Mesendoderm (in vitro differentiated cells): ENCODE measurements around the gene MAPT.

Experiments used
- DNase-seq: peaks from one replicate; pipeline ENCODE4 v3.0.0; 2013
- H2AK5ac ChIP-seq: 2 replicates; pipeline ENCODE4 v1.6.1; 2013; ENCODE audit warnings: low read length, inconsistent platforms
- H2BK120ac ChIP-seq: 2 replicates; pipeline ENCODE4 v1.6.1; 2013; ENCODE audit warnings: low read depth, mild to moderate bottlenecking, low read length, moderate library complexity, mixed read lengths
- H2BK15ac ChIP-seq: replicated peaks from 2 replicates; pipeline ENCODE4 v1.6.1; 2013; ENCODE audit warnings: low read depth, mild to moderate bottlenecking, moderate library complexity
- H2BK5ac ChIP-seq: 2 replicates; pipeline ENCODE4 v1.6.1; 2013; ENCODE audit warnings: low read length, inconsistent platforms
- H3K18ac ChIP-seq: 2 replicates; pipeline ENCODE4 v1.6.1; 2013; ENCODE audit warnings: mild to moderate bottlenecking, low read length, mixed read lengths
- H3K23ac ChIP-seq: one replicate; pipeline ENCODE4 v1.6.1; 2013; ENCODE audit warnings: low read length
- H3K27ac ChIP-seq: 2 replicates; pipeline ENCODE4 v1.5.1; 2013; ENCODE audit warnings: low read depth, mild to moderate bottlenecking, inconsistent platforms, low read length, moderate library complexity
- H3K27me3 ChIP-seq: 2 replicates; pipeline ENCODE4 v1.6.1; 2013; ENCODE audit warnings: low read length, control low read depth, mild to moderate bottlenecking, inconsistent platforms; ENCODE audit not compliant: insufficient read depth, poor library complexity
- H3K36me3 ChIP-seq: 2 replicates; pipeline ENCODE4 v1.6.1; 2013; ENCODE audit warnings: low read length, inconsistent platforms; ENCODE audit not compliant: control insufficient read depth, insufficient read depth
- H3K4ac ChIP-seq: one replicate; pipeline ENCODE4 v1.6.1; 2013; ENCODE audit warnings: low read depth, mild to moderate bottlenecking, low read length, moderate library complexity
- H3K4me1 ChIP-seq: 2 replicates; pipeline ENCODE4 v1.6.1; 2013; ENCODE audit warnings: low read depth, low read length, inconsistent platforms; ENCODE audit not compliant: control insufficient read depth
- H3K4me2 ChIP-seq: 2 replicates; pipeline ENCODE4 v1.6.1; 2013; ENCODE audit warnings: low read length
- H3K4me3 ChIP-seq: 2 replicates; pipeline ENCODE4 v1.5.1; 2013; ENCODE audit warnings: mild to moderate bottlenecking, low read length
- H3K56ac ChIP-seq: one replicate; pipeline ENCODE4 v1.6.1; 2013; ENCODE audit warnings: low read length
- H3K79me1 ChIP-seq: 2 replicates; pipeline ENCODE4 v1.6.1; 2013; ENCODE audit warnings: low read length, inconsistent platforms
- H3K79me2 ChIP-seq: 2 replicates; pipeline ENCODE4 v1.6.1; 2013; ENCODE audit warnings: mild to moderate bottlenecking, low read length; ENCODE audit not compliant: control insufficient read depth, insufficient read depth
- H3K9ac ChIP-seq: 2 replicates; pipeline ENCODE4 v1.6.1; 2013; ENCODE audit warnings: low read length, inconsistent platforms
- H4K5ac ChIP-seq: one replicate; pipeline ENCODE4 v1.6.1; 2013; ENCODE audit warnings: low read length
- H4K8ac ChIP-seq: one replicate; pipeline ENCODE4 v1.6.1; 2013; ENCODE audit warnings: low read depth, mild to moderate bottlenecking, control low read depth, low read length, moderate library complexity
- WGBS: extraction: QIAGEN DNeasy Blood & Tissue Kit; methylation state at CpG from one replicate; pipeline ENCODE4 v1.1.7; 2013; ENCODE audit warnings: low lambda C conversion rate, missing lambda C conversion rate; ENCODE audit not compliant: insufficient coverage; ENCODE audit errors: extremely low coverage; 5-methylcytosine and 5-hydroxymethylcytosine counted together

MAPT gene

GRCh38 chr17:46038414-46038813 is 144.1 kb downstream of the MAPT start:
- no CpG with 5 or more reads among the region's 6 CpGs for WGBS

GRCh38 chr17:46038937-46039336 is 144.6 kb downstream of the MAPT start:
- no peak overlapping the region for H2BK120ac ChIP-seq
- no peak overlapping the region for H3K4me2 ChIP-seq
- no peak overlapping the region for H2BK15ac ChIP-seq
- H2BK5ac ChIP-seq = no peak overlapping the region
- DNase-seq = no peak
- H3K56ac ChIP-seq = no peak overlapping the region
- no peak overlapping the region for H2AK5ac ChIP-seq
- H3K4ac ChIP-seq = no peak overlapping the region
- no peak overlapping the region for H3K4me3 ChIP-seq
- no peaks in the 10 kb centered on the region for H3K27me3 ChIP-seq
- no peaks in the 10 kb centered on the region for H3K4me1 ChIP-seq
- peaks cover 12% of the 10 kb centered on the region for H3K36me3 ChIP-seq
- peaks cover 5% of the 10 kb centered on the region for H3K79me1 ChIP-seq
- no peak overlapping the region for H3K23ac ChIP-seq
- no peak overlapping the region for H3K27ac ChIP-seq
- no peak overlapping the region for H4K5ac ChIP-seq
- no peak overlapping the region for H4K8ac ChIP-seq
- no CpG with 5 or more reads among the region's 12 CpGs for WGBS
- H3K9ac ChIP-seq = no peak overlapping the region
- no peaks in the 10 kb centered on the region for H3K79me2 ChIP-seq
- no peak overlapping the region for H3K18ac ChIP-seq

More at GRCh38 chr17:46038414-46038813, 144.1 kb downstream of the MAPT start:
- Histone ChIP-seq H3K79me2 (no peaks in the 10 kb centered on the region), H3K4me3 (no peak overlapping the region), H2BK15ac (no peak overlapping the region), H4K5ac (no peak overlapping the region), H3K4ac (no peak overlapping the region), H3K4me2 (no peak overlapping the region), H3K27ac (no peak overlapping the region), H2BK120ac (no peak overlapping the region), H2AK5ac (no peak overlapping the region), H3K9ac (no peak overlapping the region), H3K36me3 (peaks cover 13% of the 10 kb centered on the region), H4K8ac (no peak overlapping the region), H3K27me3 (no peaks in the 10 kb centered on the region), H3K18ac (no peak overlapping the region), H2BK5ac (no peak overlapping the region), H3K79me1 (peaks cover 5% of the 10 kb centered on the region), H3K23ac (no peak overlapping the region), H3K56ac (no peak overlapping the region), H3K4me1 (no peaks in the 10 kb centered on the region)
- no peak for DNase-seq

GRCh38 chr17:46039592-46040186 is 145.3 kb downstream of the MAPT start:
- Histone ChIP-seq H3K9ac (no peak overlapping the region), H2AK5ac (no peak overlapping the region), H2BK120ac (no peak overlapping the region), H3K4me2 (no peak overlapping the region), H3K4me1 (no peaks in the 10 kb centered on the region), H3K36me3 (peaks cover 9% of the 10 kb centered on the region), H4K5ac (no peak overlapping the region), H3K4me3 (no peak overlapping the region), H3K23ac (no peak overlapping the region), H2BK15ac (no peak overlapping the region), H2BK5ac (no peak overlapping the region), H3K79me1 (peaks cover 5% of the 10 kb centered on the region), H3K18ac (no peak overlapping the region), H3K27me3 (no peaks in the 10 kb centered on the region), H3K4ac (no peak overlapping the region), H3K56ac (no peak overlapping the region), H3K27ac (no peak overlapping the region), H4K8ac (no peak overlapping the region), H3K79me2 (no peaks in the 10 kb centered on the region)
- WGBS = no CpG with 5 or more reads among the region's 5 CpGs
- DNase-seq = no peak

- Histone ChIP-seq H4K8ac (no peak overlapping the region), H3K4me3 (no peak overlapping the region), H3K56ac (no peak overlapping the region), H3K79me2 (no peaks in the 10 kb centered on the region), H2BK5ac (no peak overlapping the region), H3K4me1 (no peaks in the 10 kb centered on the region), H3K4me2 (no peak overlapping the region), H3K9ac (no peak overlapping the region), H3K18ac (no peak overlapping the region), H2AK5ac (no peak overlapping the region), H4K5ac (no peak overlapping the region), H2BK120ac (no peak overlapping the region), H3K79me1 (peaks cover 5% of the 10 kb centered on the region), H3K36me3 (peaks cover 8% of the 10 kb centered on the region), H3K23ac (no peak overlapping the region), H3K27ac (no peak overlapping the region), H3K4ac (no peak overlapping the region), H3K27me3 (no peaks in the 10 kb centered on the region), H2BK15ac (no peak overlapping the region)
- DNase-seq = no peak
- WGBS = no CpG with 5 or more reads among the region's 2 CpGs
Measured at GRCh38 chr17:46042246-46042645, 147.9 kb downstream of the MAPT start.

DNA sequence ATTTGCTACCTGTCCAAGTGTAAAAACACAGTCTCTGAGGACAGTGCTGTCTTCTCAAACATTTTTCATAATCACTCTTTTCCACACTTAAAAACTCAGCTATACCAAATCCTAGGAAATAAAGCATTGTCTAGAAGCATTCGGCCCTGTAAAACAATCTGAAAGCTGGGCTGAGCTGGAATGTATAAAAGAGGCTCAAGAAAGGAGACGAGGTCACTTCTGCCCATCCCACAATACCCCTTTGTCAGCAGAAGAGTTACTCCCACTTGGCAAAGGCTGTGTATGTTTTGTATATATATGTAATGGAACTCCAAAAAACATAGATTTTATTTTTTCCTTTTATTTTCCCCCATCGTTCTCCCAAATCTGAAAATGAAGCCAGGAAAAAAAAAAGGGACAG is 148.6 kb downstream of the MAPT start:
- no peak overlapping the region for H3K9ac ChIP-seq
- no peaks in the 10 kb centered on the region for H3K4me1 ChIP-seq
- H3K4me3 ChIP-seq = no peak overlapping the region
- no CpG with 5 or more reads among the region's 3 CpGs for WGBS
- no peak overlapping the region for H2BK120ac ChIP-seq
- H2AK5ac ChIP-seq = no peak overlapping the region
- no peaks in the 10 kb centered on the region for H3K27me3 ChIP-seq
- no peak overlapping the region for H2BK5ac ChIP-seq
- H4K5ac ChIP-seq = no peak overlapping the region
- no peak overlapping the region for H3K4ac ChIP-seq
- no peaks in the 10 kb centered on the region for H3K79me2 ChIP-seq
- H4K8ac ChIP-seq = no peak overlapping the region
- H3K79me1 ChIP-seq = peaks cover 5% of the 10 kb centered on the region
- no peak overlapping the region for H3K18ac ChIP-seq
- H3K36me3 ChIP-seq = peaks cover 6% of the 10 kb centered on the region
- no peak overlapping the region for H3K27ac ChIP-seq
- no peak overlapping the region for H3K4me2 ChIP-seq
- no peak overlapping the region for H3K56ac ChIP-seq
- DNase-seq = no peak
- no peak overlapping the region for H2BK15ac ChIP-seq
- no peak overlapping the region for H3K23ac ChIP-seq

- Histone ChIP-seq H4K5ac (no peak overlapping the region), H3K79me2 (no peaks in the 10 kb centered on the region), H3K4me3 (no peak overlapping the region), H2AK5ac (no peak overlapping the region), H3K23ac (no peak overlapping the region), H2BK15ac (no peak overlapping the region), H2BK120ac (no peak overlapping the region), H3K27me3 (no peaks in the 10 kb centered on the region), H3K27ac (no peak overlapping the region), H3K79me1 (peaks cover 5% of the 10 kb centered on the region), H3K4ac (no peak overlapping the region), H3K36me3 (peaks cover 2% of the 10 kb centered on the region), H3K56ac (no peak overlapping the region), H2BK5ac (no peak overlapping the region), H4K8ac (no peak overlapping the region), H3K4me2 (no peak overlapping the region), H3K9ac (no peak overlapping the region), H3K18ac (no peak overlapping the region), H3K4me1 (no peaks in the 10 kb centered on the region)
- no peak for DNase-seq
- no CpG with 5 or more reads among the region's 3 CpGs for WGBS
Measured at GRCh38 chr17:46043606-46044005, 149.3 kb downstream of the MAPT start.
